H1 (cell line): ENCODE results near the gene SLC16A6. TPM values are rescaled to one million over a fixed set of nuclear protein-coding genes. Genes with fewer than 3 reads are reported as not detected.

Source experiments
- CTCF ChIA-PET: fragments of 300-600 bp; sonication (Branson Sonifier 250); formaldehyde crosslinking; loops from one replicate; lab custom pipeline; 2021; ENCODE audit not compliant: partially characterized antibody; lab: Charles Lee
- POLR2A ChIA-PET: fragments of 300-600 bp; sonication (Branson Sonifier 250); formaldehyde crosslinking; loops from one replicate; lab custom pipeline; 2021; ENCODE audit warnings: inconsistent platforms; ENCODE audit not compliant: partially characterized antibody; lab: Charles Lee
- DNase-seq, 2 experiments: peaks; one replicate each; pipeline versions ENCODE4 v3.0.0 to v3.0.0-alpha.2; 2010 to 2022; ENCODE audit warnings: low spot score in 2 of 2, low read depth in 1 of 2, mixed read lengths in 1 of 2
- FAIRE-seq: peaks from 2 replicates; lab custom pipeline; 2011; peaks lifted over from hg19 to GRCh38; lab: Jason Lieb, UNC
- H2AFZ ChIP-seq: 2 replicates; pipeline ENCODE4 v1.8.1; 2012; ENCODE audit warnings: low read length, inconsistent platforms
- H2AK5ac ChIP-seq: 2 replicates; pipeline ENCODE4 v1.6.1; 2013; ENCODE audit warnings: low read depth, low read length
- H2BK120ac ChIP-seq: replicated peaks from 2 replicates; pipeline ENCODE3; 2013; ENCODE audit warnings: low read depth, low read length, inconsistent platforms
- H2BK12ac ChIP-seq: 2 replicates; pipeline ENCODE4 v1.6.1; 2013; ENCODE audit warnings: low read depth, low read length
- H2BK15ac ChIP-seq: 2 replicates; pipeline ENCODE4 v1.6.1; 2013; ENCODE audit warnings: low read length
- H2BK20ac ChIP-seq: 2 replicates; pipeline ENCODE4 v1.6.1; 2013; ENCODE audit warnings: low read length
- H2BK5ac ChIP-seq: 2 replicates; pipeline ENCODE4 v1.6.1; 2013; ENCODE audit warnings: low read depth, low read length
- H3K14ac ChIP-seq: 2 replicates; pipeline ENCODE4 v1.6.1; 2013; ENCODE audit warnings: inconsistent platforms; ENCODE audit not compliant: insufficient read length
- H3K18ac ChIP-seq: 2 replicates; pipeline ENCODE4 v1.6.1; 2013; ENCODE audit warnings: low read length; ENCODE audit errors: extremely low read depth
- H3K23ac ChIP-seq: 2 replicates; pipeline ENCODE4 v1.6.1; 2013; ENCODE audit warnings: inconsistent platforms; ENCODE audit not compliant: insufficient read length
- H3K23me2 ChIP-seq: 2 replicates; pipeline ENCODE4 v1.6.1; 2013; ENCODE audit warnings: low read depth, low read length
- H3K27ac ChIP-seq: 2 replicates; pipeline ENCODE4 v1.6.1; 2011; ENCODE audit warnings: low read depth, low read length, inconsistent platforms
- H3K27me3 ChIP-seq, 4 experiments: replicated peaks in 1 of 4; 1 replicate in 1 of 4; 2 replicates in 3 of 4; pipeline versions ENCODE4 v1.6.1 to v1.8.1; 2011 to 2013; ENCODE audit warnings: low read length in 3 of 4, mild to moderate bottlenecking in 3 of 4, inconsistent platforms in 2 of 4, mixed read lengths in 2 of 4, moderate library complexity in 1 of 4; ENCODE audit not compliant: control insufficient read depth in 3 of 4, insufficient read depth in 3 of 4; ENCODE audit errors: extremely low read depth in 1 of 4
- H3K36me3 ChIP-seq, 4 experiments: 2 replicates each; pipeline versions ENCODE4 v1.6.1 to v1.8.1; 2011 to 2013; ENCODE audit warnings: mild to moderate bottlenecking in 4 of 4, low read length in 3 of 4, moderate library complexity in 2 of 4, control low read depth in 1 of 4, inconsistent platforms in 1 of 4; ENCODE audit not compliant: insufficient read depth in 4 of 4, control insufficient read depth in 2 of 4
- H3K4ac ChIP-seq: replicated peaks from 2 replicates; pipeline ENCODE3; 2013; ENCODE audit warnings: low read length, low read depth, mixed read lengths, inconsistent platforms; ENCODE audit not compliant: insufficient read length
- H3K4me1 ChIP-seq, 4 experiments: replicated peaks in 1 of 4; 1 replicate in 1 of 4; 2 replicates in 3 of 4; pipeline versions ENCODE4 v1.6.1 to v1.8.1; 2011 to 2013; ENCODE audit warnings: low read length in 3 of 4, inconsistent platforms in 2 of 4, mixed read lengths in 1 of 4; ENCODE audit not compliant: insufficient read depth in 4 of 4, control insufficient read depth in 3 of 4
- H3K4me2 ChIP-seq, 2 experiments: 2 replicates each; pipeline versions ENCODE4 v1.6.1 to v1.8.1; 2011 to 2013; ENCODE audit warnings: low read depth in 2 of 2, low read length in 2 of 2, control low read depth in 1 of 2, inconsistent platforms in 1 of 2, mild to moderate bottlenecking in 1 of 2; ENCODE audit not compliant: insufficient read depth in 1 of 2
- H3K4me3 ChIP-seq, 4 experiments: fragments of 200-600, 300-600 bp in 1 of 4; sonication (generic), shearing (Covaris generic), sonication (Bioruptor Twin) in 1 of 4; 2 replicates each; pipeline versions ENCODE4 v1.5.1 to v1.8.1; 2011 to 2016; ENCODE audit warnings: low read length in 4 of 4, low read depth in 3 of 4, control low read depth in 2 of 4, inconsistent platforms in 2 of 4, mild to moderate bottlenecking in 2 of 4, mixed read lengths in 1 of 4, moderate library complexity in 1 of 4; ENCODE audit not compliant: insufficient read depth in 2 of 4; ENCODE audit errors: extremely low read depth in 1 of 4
- H3K56ac ChIP-seq: replicated peaks from 2 replicates; pipeline ENCODE3; 2013; ENCODE audit warnings: low read depth, mild to moderate bottlenecking, mixed read lengths, low read length, inconsistent platforms; ENCODE audit not compliant: insufficient read length
- H3K79me1 ChIP-seq: 2 replicates; pipeline ENCODE4 v1.6.1; 2013; ENCODE audit warnings: low read depth, low read length, control low read depth
- H3K79me2 ChIP-seq, 2 experiments: 2 replicates each; pipeline versions ENCODE4 v1.6.1 to v1.8.1; 2012 to 2013; ENCODE audit warnings: low read length in 2 of 2, mild to moderate bottlenecking in 2 of 2, inconsistent platforms in 1 of 2; ENCODE audit not compliant: insufficient read depth in 2 of 2, control insufficient read depth in 1 of 2
- H3K9ac ChIP-seq, 4 experiments: replicated peaks in 1 of 4; 1 replicate in 1 of 4; 2 replicates in 3 of 4; pipeline versions ENCODE4 v1.6.1 to v1.8.1; 2011 to 2013; ENCODE audit warnings: low read depth in 3 of 4, low read length in 3 of 4, control low read depth in 2 of 4, mild to moderate bottlenecking in 2 of 4, moderate library complexity in 2 of 4, inconsistent platforms in 1 of 4; ENCODE audit errors: extremely low read depth in 1 of 4
- H3K9me3 ChIP-seq, 2 experiments: 2 replicates each; pipeline versions ENCODE4 v1.6.1 to v1.8.1; 2012 to 2013; ENCODE audit warnings: mild to moderate bottlenecking in 2 of 2, moderate library complexity in 2 of 2, control low read depth in 1 of 2, inconsistent platforms in 1 of 2, low read depth in 1 of 2, low read length in 1 of 2, mixed read lengths in 1 of 2; ENCODE audit not compliant: insufficient read depth in 2 of 2
- H4K20me1 ChIP-seq, 2 experiments: replicated peaks in 1 of 2; 2 replicates each; pipeline versions ENCODE3 to v1.8.1; 2011 to 2013; ENCODE audit warnings: inconsistent platforms in 2 of 2, low read length in 2 of 2, mild to moderate bottlenecking in 1 of 2; ENCODE audit not compliant: insufficient read depth in 2 of 2, control insufficient read depth in 1 of 2
- H4K5ac ChIP-seq: 2 replicates; pipeline ENCODE4 v1.6.1; 2013; ENCODE audit warnings: low read length, low read depth, mixed read lengths, inconsistent platforms; ENCODE audit not compliant: insufficient read length
- H4K8ac ChIP-seq: 2 replicates; pipeline ENCODE4 v1.8.0; 2013; ENCODE audit warnings: mild to moderate bottlenecking, moderate library complexity, low read length, inconsistent platforms; ENCODE audit not compliant: insufficient read depth; ENCODE audit errors: extremely low read depth
- H4K91ac ChIP-seq: replicated peaks from 2 replicates; pipeline ENCODE3; 2013; ENCODE audit warnings: low read length, mixed read lengths, inconsistent platforms; ENCODE audit not compliant: insufficient read length
- ATF3 ChIP-seq: IDR thresholded peaks from 2 replicates; pipeline ENCODE4 v1.6.1; 2011; ENCODE audit warnings: low read depth, mild to moderate bottlenecking, low read length; ENCODE audit not compliant: insufficient read depth
- GTF2F1 ChIP-seq: IDR thresholded peaks from 2 replicates; pipeline ENCODE4 v1.6.1; 2012; ENCODE audit warnings: low read depth, low read length, improper control_type of control experiment, borderline replicate concordance
- WGBS, 2 experiments: shearing (Covaris generic) in 1 of 2; methylation state at CpG; one replicate each; pipeline versions ENCODE4 v1.1.6 to v1.1.7; 2013 to 2015; ENCODE audit warnings: low lambda C conversion rate in 2 of 2, mixed read lengths in 2 of 2, inconsistent platforms in 1 of 2, low coverage in 1 of 2, missing lambda C conversion rate in 1 of 2; ENCODE audit not compliant: insufficient replicate concordance in 2 of 2, insufficient coverage in 1 of 2, insufficient read length in 1 of 2; ENCODE audit errors: extremely low coverage in 1 of 2, missing lambda C conversion rate in 1 of 2; 5-methylcytosine and 5-hydroxymethylcytosine counted together
- polyA plus RNA-seq, 7 experiments: library from polyadenylated mRNA; depleted of rRNA in 3 of 7; stranded (reverse) in 5 of 7; unstranded in 2 of 7; fragments of >200 nt in 5 of 7; fragments of 200-250 nt in 2 of 7; gene quantifications; 1 replicate in 5 of 7; 2 replicates in 1 of 7; 4 replicates in 1 of 7; pipeline versions ENCODE4 v1.2.1 to v1.2.3, GENCODE V29; 2011 to 2013; ENCODE audit warnings: missing spikeins in 2 of 7, mixed read lengths in 2 of 7
- total RNA-seq: library from RNA; stranded (reverse); fragmentation: NEBNext Ultra II Directional; extraction: Animal tissue kit (Norgen Biotek cat#: 25700); gene quantifications from 2 replicates; pipeline ENCODE4 v1.2.1, GENCODE V29; 2021

The SLC16A6 gene
- total and polyA plus RNA-seq, 2 of the 8 experiments (the other 6 are each of a cell fraction or from before 2014, with no cell fraction given) = 0.17 to 0.22 TPM

- Histone ChIP-seq H3K56ac (no peak overlapping the region), H2BK120ac (no peak overlapping the region), H2BK5ac (no peak overlapping the region), H3K79me2 (no peaks in the 10 kb centered on the region), H3K23me2 (no peaks in the 10 kb centered on the region), H3K4me3 (no peak overlapping the region), H2AK5ac (no peak overlapping the region), H4K5ac (no peak overlapping the region), H3K27me3 (no peaks in the 10 kb centered on the region), H3K27ac (no peak overlapping the region), H3K4me2 (no peak overlapping the region), H2AFZ (no peak overlapping the region), H3K23ac (no peak overlapping the region), H3K36me3 (no peaks in the 10 kb centered on the region), H3K4me1 (peaks cover 0 to 3% (median 0%) of the 10 kb centered on the region in 4 experiments; a peak in 1 of 7 replicates), H2BK12ac (no peak overlapping the region)
- WGBS, 2 experiments = 88% methylated on average over 8 of the region's 8 CpGs; no CpG with 5 or more reads in 1 of the 2 experiments
- POLR2A ChIA-PET = interaction anchor here (0.6 to 1.3 kb wide), 3 partner anchors 11 to 24 kb away, joined by 3 to 5 read pairs (median 3); partner anchors contain the start of gene AMZ2
- CTCF ChIA-PET = interaction anchor here (1.2 kb wide), 1 partner anchor 202 kb away, joined by 3 read pairs; no protein-coding TSS in a partner anchor
- DNase-seq = no peak
- TF ChIP-seq GTF2F1 (no peak), ATF3 (no peak)
- TF ChIP-seq, all 59 proteins: peak for 0
- FAIRE-seq = no peak
- Histone ChIP-seq H3K4ac (no peak overlapping the region), H4K91ac (no peak overlapping the region), H2BK20ac (no peak overlapping the region), H3K9me3 (no peaks in the 10 kb centered on the region), H3K79me1 (no peaks in the 10 kb centered on the region), H4K20me1 (no peaks in the 10 kb centered on the region), H4K8ac (no peak overlapping the region), H3K18ac (no peak overlapping the region), H3K14ac (no peak overlapping the region), H3K9ac (no peak overlapping the region), H2BK15ac (no peak overlapping the region)
Observed at GRCh38 chr17:68229619-68230018, 61.3 kb downstream of the SLC16A6 start.
